HCT116 (cell line): ENCODE data around the gene LRRC47. TPM values are rescaled to one million over a fixed set of nuclear protein-coding genes. Genes with fewer than 3 reads are reported as not detected.

Source experiments
- ATAC-seq: fragments of 200-7000 bp; cut with Tn5 transposase; 2 replicates; pipeline ENCODE4 v1.9.1; 2020; ENCODE audit warnings: mild to moderate bottlenecking, moderate library complexity
- BruUV-seq: library from RNA; stranded (reverse); fragments of 400-500 nt; replicated peaks from 2 replicates; lab custom pipeline; 2021; lab: Mats Ljungman, UMichigan
- CTCF ChIA-PET: fragments of 300-600 bp; sonication (Branson Sonifier 250); formaldehyde crosslinking; loops from one replicate; lab custom pipeline; 2021; ENCODE audit warnings: antibody characterized with exemption; lab: Charles Lee
- POLR2A ChIA-PET: fragments of 300-600, 350-600 bp; sonication (Branson Sonifier 250); formaldehyde crosslinking; loops from one replicate; lab custom pipeline; 2021; ENCODE audit warnings: antibody characterized with exemption; lab: Charles Lee
- RAD21 ChIA-PET, 2 experiments: fragments of 300-600 bp; sonication (Branson Sonifier 250); formaldehyde crosslinking; loops; one replicate each; lab custom pipeline; 2023; ENCODE audit warnings: low total read pairs in 2 of 2; ENCODE audit not compliant: uncharacterized antibody in 2 of 2, unreplicated experiment in 2 of 2, low non-redundant PET in 1 of 2; lab: Charles Lee
- DNase-seq: peaks from one replicate; pipeline ENCODE4 v3.0.0-alpha.2; 2010; ENCODE audit warnings: low read depth, low spot score
- H2AFZ ChIP-seq: fragments of 200-600 bp; shearing (Covaris generic), sonication (generic); 2 replicates; pipeline ENCODE4 v1.6.1; 2017; ENCODE audit warnings: low read depth, mixed run types, mixed read lengths, antibody characterized with exemption, low read length; ENCODE audit not compliant: poor library complexity, severe bottlenecking
- H3K27ac ChIP-seq: 2 replicates; pipeline ENCODE4 v1.5.1; 2012; ENCODE audit warnings: low read depth, low read length
- H3K27me3 ChIP-seq: fragments of 200-600 bp; sonication (generic); 2 replicates; pipeline ENCODE4 v1.6.1; 2016; ENCODE audit warnings: mixed run types, low read length, mixed read lengths; ENCODE audit not compliant: insufficient read depth
- H3K36me3 ChIP-seq, 2 experiments: fragments of 200-500 bp in 1 of 2; fragments of 200-600 bp in 1 of 2; sonication (Bioruptor generic) in 1 of 2; sonication (generic) in 1 of 2; 2 replicates each; pipeline versions ENCODE4 v1.5.1 to v1.6.1; 2014 to 2016; ENCODE audit warnings: low read length in 2 of 2, inconsistent platforms in 1 of 2, mixed read lengths in 1 of 2, mixed run types in 1 of 2; ENCODE audit not compliant: insufficient read depth in 2 of 2, control insufficient read depth in 1 of 2
- H3K4me1 ChIP-seq, 2 experiments: fragments of 200-600 bp in 1 of 2; sonication (generic) in 1 of 2; 2 replicates each; pipeline versions ENCODE4 v1.5.1 to v1.6.1; 2012 to 2017; ENCODE audit warnings: low read length in 2 of 2, inconsistent platforms in 1 of 2, mild to moderate bottlenecking in 1 of 2, mixed read lengths in 1 of 2, mixed run types in 1 of 2, moderate library complexity in 1 of 2; ENCODE audit not compliant: insufficient read depth in 2 of 2, control insufficient read depth in 1 of 2
- H3K4me2 ChIP-seq: fragments of 200-600 bp; sonication (generic); 2 replicates; pipeline ENCODE4 v1.6.1; 2017; ENCODE audit warnings: mixed run types, low read length, mixed read lengths
- H3K4me3 ChIP-seq, 2 experiments: fragments of 200-600 bp in 1 of 2; sonication (generic) in 1 of 2; replicated peaks in 1 of 2; 2 replicates each; pipeline ENCODE4 v1.5.1; 2011 to 2016; ENCODE audit warnings: low read length in 2 of 2, control low read depth in 1 of 2, low read depth in 1 of 2, mild to moderate bottlenecking in 1 of 2, mixed read lengths in 1 of 2, mixed run types in 1 of 2
- H3K79me2 ChIP-seq: fragments of 200-600 bp; sonication (generic); 2 replicates; pipeline ENCODE4 v1.6.1; 2017; ENCODE audit warnings: mild to moderate bottlenecking, mixed run types, low read length, moderate library complexity, mixed read lengths; ENCODE audit not compliant: insufficient read depth
- H3K9ac ChIP-seq: fragments of 200-600 bp; sonication (generic); 2 replicates; pipeline ENCODE4 v1.6.1; 2016; ENCODE audit warnings: low read length, mixed read lengths
- H3K9me2 ChIP-seq: fragments of 200-600 bp; sonication (generic), shearing (Covaris generic); 2 replicates; pipeline ENCODE4 v1.6.1; 2017; ENCODE audit warnings: mixed run types, mild to moderate bottlenecking, moderate library complexity; ENCODE audit not compliant: insufficient read depth
- H3K9me3 ChIP-seq, 2 experiments: fragments of 200-500 bp in 1 of 2; fragments of 200-600 bp in 1 of 2; sonication (Bioruptor generic) in 1 of 2; sonication (generic) in 1 of 2; 2 replicates each; pipeline ENCODE4 v1.6.1; 2014 to 2017; ENCODE audit warnings: low read length in 2 of 2, mixed read lengths in 2 of 2, inconsistent platforms in 1 of 2, low read depth in 1 of 2, mild to moderate bottlenecking in 1 of 2, mixed run types in 1 of 2, moderate library complexity in 1 of 2; ENCODE audit not compliant: control insufficient read depth in 1 of 2, insufficient read depth in 1 of 2
- H4K20me1 ChIP-seq: fragments of 200-600 bp; sonication (generic), shearing (Covaris generic); 2 replicates; pipeline ENCODE4 v1.6.1; 2017; ENCODE audit warnings: mixed run types, mild to moderate bottlenecking, moderate library complexity; ENCODE audit not compliant: insufficient read depth
- EGR1 ChIP-seq: IDR thresholded peaks from 2 replicates; pipeline ENCODE4 v1.6.1; 2012; ENCODE audit warnings: low read depth
- ELF1 ChIP-seq: IDR thresholded peaks from 2 replicates; pipeline ENCODE4 v1.6.1; 2012; ENCODE audit warnings: low read depth, borderline replicate concordance
- EZH2phosphoT487 ChIP-seq: fragments of 200-600 bp; IDR thresholded peaks from 2 replicates; pipeline ENCODE4 v1.6.1; 2018; ENCODE audit warnings: antibody characterized with exemption, borderline replicate concordance
- POLR2A ChIP-seq: IDR thresholded peaks from 2 replicates; pipeline ENCODE4 v1.7.0; 2011; ENCODE audit warnings: borderline replicate concordance; ENCODE audit not compliant: insufficient read depth, insufficient read length; ENCODE audit errors: extremely low read depth
- POLR2AphosphoS5 ChIP-seq: IDR thresholded peaks from 2 replicates; pipeline ENCODE4 v1.6.1; 2011; ENCODE audit warnings: mild to moderate bottlenecking, low read depth, low read length, moderate library complexity
- SIN3A ChIP-seq: IDR thresholded peaks from 2 replicates; pipeline ENCODE4 v1.6.1; 2012; ENCODE audit warnings: low read depth
- SRF ChIP-seq: IDR thresholded peaks from 2 replicates; pipeline ENCODE4 v1.6.1; 2012; ENCODE audit warnings: low read depth
- ZBTB33 ChIP-seq: IDR thresholded peaks from 2 replicates; pipeline ENCODE4 v1.6.1; 2011; ENCODE audit warnings: mild to moderate bottlenecking, low read length, moderate library complexity; ENCODE audit not compliant: insufficient replicate concordance; ENCODE audit errors: extremely low read depth
- ZNF274 ChIP-seq: fragments of 200-500 bp; sonication (Bioruptor generic); IDR thresholded peaks from 2 replicates; pipeline ENCODE4 v1.6.1; 2014; ENCODE audit warnings: mild to moderate bottlenecking, low read depth, low read length, inconsistent platforms
- intact Hi-C: fragments of 100-400 bp; cut with micrococcal nuclease; formaldehyde crosslinking; loops from 2 replicates; pipeline ENCODE4 v1.10.0; 2022
- total RNA-seq: library from RNA; stranded (reverse); gene quantifications from one replicate; pipeline ENCODE4 v1.2.1, GENCODE V29; 2021; ENCODE audit not compliant: unreplicated experiment
- TF ChIP-seq, protein P1 (sequence below): IDR thresholded peaks from 2 replicates; pipeline ENCODE4 v1.6.1; 2012; ENCODE audit warnings: low read depth
- TF ChIP-seq, protein P2 (sequence below): IDR thresholded peaks from 2 replicates; pipeline ENCODE4 v1.6.1; 2012
- TF ChIP-seq, protein P3 (sequence below): IDR thresholded peaks from 2 replicates; pipeline ENCODE4 v1.6.1; 2012

Gene LRRC47
- total RNA-seq, 1 experiment from 2014 or later: 48.0 TPM

DNA sequence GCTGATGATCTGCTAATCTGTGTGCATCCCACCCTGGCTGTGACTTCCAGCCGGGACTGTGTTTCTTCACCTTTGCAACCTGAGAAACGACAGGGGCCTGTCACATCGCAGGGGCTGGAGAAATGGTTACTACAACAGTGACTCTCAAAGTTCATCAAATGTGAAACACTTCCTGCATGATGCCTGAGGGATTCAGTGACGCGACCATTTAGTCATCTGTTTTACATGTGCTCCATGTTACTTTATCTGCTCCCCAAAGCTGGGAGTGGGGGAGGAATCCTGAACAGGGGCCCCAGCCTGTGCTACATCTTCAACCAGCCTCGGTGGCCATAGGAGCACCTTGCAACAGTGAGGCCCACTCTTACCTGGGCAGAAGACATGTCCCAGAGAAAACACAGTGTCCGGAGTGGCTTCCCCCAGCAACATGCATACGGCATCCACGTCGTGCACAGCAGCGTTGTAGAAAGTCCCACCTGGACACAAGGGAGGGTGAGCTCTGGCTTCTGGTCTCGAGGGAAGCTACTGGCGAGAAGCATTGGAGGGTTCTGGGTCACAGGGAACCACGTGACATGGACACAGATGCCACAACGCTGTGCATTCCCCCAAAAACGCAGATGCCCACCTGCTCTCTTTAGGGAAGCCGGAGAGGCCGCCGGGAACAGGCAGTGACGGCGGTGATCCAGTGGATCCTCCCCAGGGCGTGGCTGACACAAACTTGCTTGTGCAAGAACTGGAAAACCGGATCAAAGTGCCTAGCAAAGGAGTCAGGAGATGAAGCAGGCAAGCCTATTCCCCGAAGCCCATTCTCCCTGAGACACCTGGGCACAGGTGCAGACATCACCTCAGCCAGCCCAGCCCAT lies 53.6 kb downstream of the LRRC47 start (continued):
- no peak for TF ChIP-seq ZNF274
- TF ChIP-seq, protein P1, sequence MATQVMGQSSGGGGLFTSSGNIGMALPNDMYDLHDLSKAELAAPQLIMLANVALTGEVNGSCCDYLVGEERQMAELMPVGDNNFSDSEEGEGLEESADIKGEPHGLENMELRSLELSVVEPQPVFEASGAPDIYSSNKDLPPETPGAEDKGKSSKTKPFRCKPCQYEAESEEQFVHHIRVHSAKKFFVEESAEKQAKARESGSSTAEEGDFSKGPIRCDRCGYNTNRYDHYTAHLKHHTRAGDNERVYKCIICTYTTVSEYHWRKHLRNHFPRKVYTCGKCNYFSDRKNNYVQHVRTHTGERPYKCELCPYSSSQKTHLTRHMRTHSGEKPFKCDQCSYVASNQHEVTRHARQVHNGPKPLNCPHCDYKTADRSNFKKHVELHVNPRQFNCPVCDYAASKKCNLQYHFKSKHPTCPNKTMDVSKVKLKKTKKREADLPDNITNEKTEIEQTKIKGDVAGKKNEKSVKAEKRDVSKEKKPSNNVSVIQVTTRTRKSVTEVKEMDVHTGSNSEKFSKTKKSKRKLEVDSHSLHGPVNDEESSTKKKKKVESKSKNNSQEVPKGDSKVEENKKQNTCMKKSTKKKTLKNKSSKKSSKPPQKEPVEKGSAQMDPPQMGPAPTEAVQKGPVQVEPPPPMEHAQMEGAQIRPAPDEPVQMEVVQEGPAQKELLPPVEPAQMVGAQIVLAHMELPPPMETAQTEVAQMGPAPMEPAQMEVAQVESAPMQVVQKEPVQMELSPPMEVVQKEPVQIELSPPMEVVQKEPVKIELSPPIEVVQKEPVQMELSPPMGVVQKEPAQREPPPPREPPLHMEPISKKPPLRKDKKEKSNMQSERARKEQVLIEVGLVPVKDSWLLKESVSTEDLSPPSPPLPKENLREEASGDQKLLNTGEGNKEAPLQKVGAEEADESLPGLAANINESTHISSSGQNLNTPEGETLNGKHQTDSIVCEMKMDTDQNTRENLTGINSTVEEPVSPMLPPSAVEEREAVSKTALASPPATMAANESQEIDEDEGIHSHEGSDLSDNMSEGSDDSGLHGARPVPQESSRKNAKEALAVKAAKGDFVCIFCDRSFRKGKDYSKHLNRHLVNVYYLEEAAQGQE: no peak

DNA sequence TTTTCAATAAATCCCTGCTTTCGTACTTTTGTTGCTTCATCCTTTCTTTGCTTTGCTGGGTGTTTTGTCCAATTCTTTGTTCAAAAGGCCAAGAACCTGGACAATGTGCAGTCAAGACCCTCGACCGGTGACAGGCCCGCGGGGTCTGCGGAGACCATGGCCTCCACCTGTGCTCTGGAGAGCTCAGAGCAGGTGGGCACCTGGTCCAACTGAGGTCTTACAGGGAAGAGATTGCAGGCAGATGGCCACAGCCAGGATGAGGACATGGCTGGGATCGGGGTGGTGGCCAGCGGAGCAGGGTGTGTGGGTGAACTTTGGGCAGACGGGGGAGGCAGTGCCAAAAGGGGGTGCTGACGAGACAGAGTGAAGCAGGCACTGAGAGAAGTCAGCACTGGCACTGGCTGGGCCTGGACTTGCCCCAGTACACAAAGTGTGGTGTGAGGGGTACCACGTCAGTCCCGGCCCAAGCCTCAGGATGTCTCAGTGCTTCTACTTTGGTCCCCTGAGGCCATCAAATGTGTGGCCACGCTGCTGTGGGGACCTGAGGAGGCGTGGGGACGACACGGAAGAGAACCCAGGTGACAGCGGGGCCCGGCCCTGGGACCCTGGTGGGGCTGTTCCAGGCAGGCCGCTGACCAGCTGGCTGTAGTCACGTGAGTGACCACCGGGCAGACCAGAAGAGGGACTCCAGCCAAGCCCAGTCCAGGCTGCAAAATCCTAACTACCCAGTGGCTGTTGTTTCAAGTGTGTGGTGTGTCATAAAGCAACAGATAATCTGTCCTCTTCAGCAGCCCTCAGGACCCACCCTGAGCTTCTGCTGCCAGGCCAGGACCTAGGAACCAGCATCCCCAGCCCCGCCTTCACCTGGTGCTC lies 54.5 kb downstream of the LRRC47 start:
- no peaks in the 10 kb centered on the region for H3K36me3 ChIP-seq
- CTCF ChIA-PET: no interaction called here
- no peak overlapping the region for H3K9ac ChIP-seq
- H3K4me1 ChIP-seq: no peaks in the 10 kb centered on the region
- no peak overlapping the region for H3K4me3 ChIP-seq
- no peak for DNase-seq
- no peak for ATAC-seq
- no peak for TF ChIP-seq EGR1
- no peak for TF ChIP-seq SIN3A
- TF ChIP-seq, protein P2, sequence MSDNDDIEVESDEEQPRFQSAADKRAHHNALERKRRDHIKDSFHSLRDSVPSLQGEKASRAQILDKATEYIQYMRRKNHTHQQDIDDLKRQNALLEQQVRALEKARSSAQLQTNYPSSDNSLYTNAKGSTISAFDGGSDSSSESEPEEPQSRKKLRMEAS: no peak
- no peak for TF ChIP-seq ZNF274
- no peak for TF ChIP-seq SRF
- TF ChIP-seq, protein P3, sequence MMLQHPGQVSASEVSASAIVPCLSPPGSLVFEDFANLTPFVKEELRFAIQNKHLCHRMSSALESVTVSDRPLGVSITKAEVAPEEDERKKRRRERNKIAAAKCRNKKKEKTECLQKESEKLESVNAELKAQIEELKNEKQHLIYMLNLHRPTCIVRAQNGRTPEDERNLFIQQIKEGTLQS: no peak
- TF ChIP-seq ZBTB33: no peak
- no peak for TF ChIP-seq EZH2phosphoT487
- no peak for TF ChIP-seq POLR2A
- TF ChIP-seq POLR2AphosphoS5: no peak
- no peak for TF ChIP-seq ELF1
- TF ChIP-seq, all 23 proteins: peak for 0
- Histone ChIP-seq H3K9me2 (no peaks in the 10 kb centered on the region), H3K9me3 (no peaks in the 10 kb centered on the region), H3K4me2 (no peak overlapping the region), H3K27me3 (no peaks in the 10 kb centered on the region), H3K27ac (no peak overlapping the region), H4K20me1 (no peaks in the 10 kb centered on the region), H2AFZ (no peak overlapping the region), H3K79me2 (no peaks in the 10 kb centered on the region)
- intact Hi-C loops: no loop called here
- no TSS peak for BruUV-seq
- ChIA-PET RAD21 (no interaction called here), POLR2A (no interaction called here)
